SH-SY5Y (cell line): ENCODE data around the gene SMCR8.

Source experiments
- GATA2 ChIP-seq: IDR thresholded peaks from 2 replicates; pipeline ENCODE4 v1.6.1; 2011; ENCODE audit warnings: mild to moderate bottlenecking, low read depth, low read length
- GATA3 ChIP-seq: IDR thresholded peaks from 2 replicates; pipeline ENCODE4 v1.6.1; 2011; ENCODE audit warnings: low read depth, mild to moderate bottlenecking, low read length, moderate library complexity

SMCR8 gene

GRCh38 chr17:18326039-18326438, 10.9 kb downstream of the SMCR8 start:
- no peak for TF ChIP-seq GATA3
- TF ChIP-seq GATA2, result no peak

GRCh38 chr17:18326572-18326971, 11.5 kb downstream of the SMCR8 start:
- TF ChIP-seq GATA3, result no peak

DNA sequence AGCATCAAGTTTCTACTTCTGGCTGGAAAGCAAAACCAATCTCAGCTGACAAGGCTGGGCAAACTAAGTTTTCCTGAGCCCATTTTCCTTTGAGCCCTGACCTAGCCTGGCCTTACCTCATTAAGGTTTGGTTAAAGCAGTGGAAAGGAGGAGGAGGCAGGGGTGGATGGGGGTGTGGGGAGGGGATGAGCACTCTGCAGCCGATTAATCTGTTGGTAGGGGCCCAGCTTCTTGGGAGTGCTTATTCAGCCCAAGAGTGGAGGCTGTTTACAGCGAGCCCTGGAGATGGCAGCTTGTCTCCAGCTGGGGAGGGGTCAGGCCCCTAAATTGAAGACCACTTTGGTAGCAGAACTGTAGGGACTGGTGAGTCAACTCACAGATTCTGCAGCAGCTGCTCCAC, 12.0 kb downstream of the SMCR8 start:
- no peak for TF ChIP-seq GATA2
- no peak for TF ChIP-seq GATA3

- TF ChIP-seq GATA2 (no peak), GATA3 (no peak)
Observed at GRCh38 chr17:18327556-18327955, 12.5 kb downstream of the SMCR8 start.

GRCh38 chr17:18328643-18329204, 13.6 kb downstream of the SMCR8 start:
- TF ChIP-seq GATA3 (no peak), GATA2 (no peak)

DNA sequence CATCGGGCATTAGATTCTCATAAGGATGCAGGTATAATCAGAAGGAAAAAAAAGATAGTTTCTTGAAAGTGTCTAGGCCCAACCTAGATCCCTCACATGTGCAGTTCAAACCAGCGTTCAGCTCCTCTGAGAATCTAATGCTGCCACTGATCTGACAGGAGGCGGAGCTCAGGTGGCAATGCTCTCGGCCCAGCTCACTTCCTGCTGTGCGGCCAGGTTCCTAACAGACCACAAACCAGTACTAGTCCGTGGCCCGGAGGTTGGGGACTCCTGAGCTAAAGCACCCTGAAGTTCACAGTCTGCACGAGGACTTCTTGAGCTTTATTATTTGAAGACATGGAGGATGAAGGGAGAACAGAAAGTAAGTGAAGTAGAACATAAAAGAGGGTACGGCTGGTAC, 16.8 kb downstream of the SMCR8 start:
- TF ChIP-seq GATA3, result no peak
- no peak for TF ChIP-seq GATA2

DNA sequence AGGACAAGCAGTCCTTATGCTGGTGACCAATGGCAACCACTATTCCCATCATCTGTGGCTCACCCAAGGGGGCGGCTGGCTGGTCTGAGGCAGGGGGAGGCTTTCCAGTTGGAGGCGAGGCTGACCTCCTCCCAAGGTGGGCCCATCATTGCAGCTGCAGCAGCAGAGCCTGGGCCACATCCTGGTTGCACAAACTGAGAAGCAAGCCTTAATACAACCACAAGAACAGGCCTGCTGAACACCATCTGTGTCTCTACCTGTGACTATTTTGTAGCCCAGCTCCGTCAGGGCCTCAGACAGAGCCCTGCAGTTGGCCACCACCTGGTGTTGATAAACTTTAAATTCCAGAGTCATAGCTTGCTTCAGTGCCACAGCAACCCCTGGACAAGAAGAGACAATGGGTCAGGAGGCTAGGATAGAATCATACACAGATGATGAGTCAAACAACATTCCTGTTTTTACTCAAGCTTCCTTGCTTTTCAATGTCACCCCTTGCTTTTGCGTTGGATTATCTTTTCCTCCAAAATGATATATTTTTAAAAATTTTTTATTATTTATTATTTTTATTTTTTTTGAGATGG, 17.9 kb downstream of the SMCR8 start:
- TF ChIP-seq GATA3, result no peak
- no peak for TF ChIP-seq GATA2

- TF ChIP-seq GATA2, result no peak
- TF ChIP-seq GATA3, result no peak
Observed at GRCh38 chr17:18339933-18340332, 24.8 kb downstream of the SMCR8 start.

- TF ChIP-seq GATA2 (no peak), GATA3 (no peak)
Observed at GRCh38 chr17:18344021-18344420, 28.9 kb downstream of the SMCR8 start.

- TF ChIP-seq GATA2, result no peak
- TF ChIP-seq GATA3, result no peak
Observed at GRCh38 chr17:18353541-18353940, 38.4 kb downstream of the SMCR8 start.

DNA sequence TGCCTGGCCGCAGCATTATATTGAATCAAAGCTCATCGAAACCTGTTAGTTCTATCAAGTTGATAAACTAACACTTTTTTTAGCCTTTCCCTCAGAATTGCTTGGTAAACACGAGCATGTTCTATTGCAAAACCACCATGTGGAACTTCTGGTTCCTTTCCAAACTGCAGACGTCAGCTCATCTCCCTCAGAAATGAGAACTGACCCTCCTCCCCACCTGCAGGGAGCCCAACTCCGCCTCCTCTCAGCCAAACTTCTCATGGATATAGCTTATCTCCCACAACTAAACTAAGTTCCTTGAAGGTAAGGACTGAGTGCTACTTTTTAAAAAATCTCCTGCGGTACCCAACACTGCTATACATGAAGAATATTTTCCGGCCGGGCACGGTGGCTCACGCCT, 41.5 kb downstream of the SMCR8 start:
- TF ChIP-seq GATA2 (no peak), GATA3 (no peak)

DNA sequence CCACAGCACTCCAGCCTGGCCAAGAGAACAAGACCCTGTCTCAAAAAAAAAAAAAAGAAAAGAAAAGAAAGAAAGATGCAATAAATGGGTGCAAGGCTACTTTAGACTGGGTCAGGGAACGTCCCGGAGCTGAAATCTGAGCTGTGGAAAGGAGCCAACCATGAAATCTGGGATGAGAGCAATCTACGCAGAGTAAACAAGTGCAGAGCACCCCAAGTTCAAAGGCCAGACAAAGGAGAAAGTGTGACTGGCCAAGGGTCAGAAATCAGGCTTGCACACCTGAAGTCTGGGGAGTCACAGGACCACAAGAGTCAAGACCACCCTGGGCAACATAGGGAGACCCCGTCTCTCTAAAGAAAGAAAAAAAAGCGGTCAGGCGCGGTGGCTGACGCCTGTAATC, 45.4 kb downstream of the SMCR8 start:
- TF ChIP-seq GATA2 (no peak), GATA3 (no peak)

DNA sequence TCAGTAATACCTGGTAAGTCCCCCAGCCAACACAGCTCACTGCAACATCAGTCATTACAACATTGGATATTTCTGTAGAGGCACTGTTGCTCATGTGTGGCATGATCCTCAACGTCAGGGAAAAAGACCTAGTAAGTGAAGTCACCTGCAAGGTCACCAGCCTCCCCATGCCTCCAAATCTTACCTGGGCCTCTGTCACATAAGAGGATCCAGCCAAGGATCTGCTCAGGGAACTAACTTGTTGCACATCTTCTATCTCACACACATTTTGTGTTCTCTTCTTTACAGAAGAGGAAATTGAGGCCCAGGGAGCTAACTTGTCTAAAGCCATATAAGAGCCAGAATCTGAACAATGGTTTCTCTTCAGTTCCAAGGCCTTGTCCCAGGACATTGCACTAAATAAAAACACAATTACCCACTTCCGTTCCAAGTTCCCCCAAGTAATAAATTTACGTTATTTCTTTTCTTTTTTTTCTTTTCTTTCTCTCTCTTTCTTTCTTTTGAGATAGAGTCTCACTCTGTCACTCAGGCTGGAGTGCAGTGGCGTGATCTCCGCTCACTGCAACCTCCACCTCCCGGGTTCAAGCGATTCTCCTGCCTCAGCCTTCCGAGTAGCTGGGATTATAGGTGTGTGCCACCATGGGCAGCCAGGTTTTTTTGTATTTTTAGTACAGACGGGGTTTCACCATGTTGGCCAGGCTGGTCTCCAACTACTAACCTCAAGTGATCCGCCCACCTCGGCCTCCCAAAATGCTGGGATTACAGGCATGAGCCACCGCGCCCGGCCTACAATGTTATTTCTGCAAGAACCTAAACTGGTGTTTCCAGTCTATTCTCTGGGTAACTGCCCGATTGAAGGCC, 47.0 kb downstream of the SMCR8 start:
- no peak for TF ChIP-seq GATA3
- TF ChIP-seq GATA2, result no peak

GRCh38 chr17:18362698-18363100, 47.6 kb downstream of the SMCR8 start:
- TF ChIP-seq GATA2 (no peak), GATA3 (no peak)

DNA sequence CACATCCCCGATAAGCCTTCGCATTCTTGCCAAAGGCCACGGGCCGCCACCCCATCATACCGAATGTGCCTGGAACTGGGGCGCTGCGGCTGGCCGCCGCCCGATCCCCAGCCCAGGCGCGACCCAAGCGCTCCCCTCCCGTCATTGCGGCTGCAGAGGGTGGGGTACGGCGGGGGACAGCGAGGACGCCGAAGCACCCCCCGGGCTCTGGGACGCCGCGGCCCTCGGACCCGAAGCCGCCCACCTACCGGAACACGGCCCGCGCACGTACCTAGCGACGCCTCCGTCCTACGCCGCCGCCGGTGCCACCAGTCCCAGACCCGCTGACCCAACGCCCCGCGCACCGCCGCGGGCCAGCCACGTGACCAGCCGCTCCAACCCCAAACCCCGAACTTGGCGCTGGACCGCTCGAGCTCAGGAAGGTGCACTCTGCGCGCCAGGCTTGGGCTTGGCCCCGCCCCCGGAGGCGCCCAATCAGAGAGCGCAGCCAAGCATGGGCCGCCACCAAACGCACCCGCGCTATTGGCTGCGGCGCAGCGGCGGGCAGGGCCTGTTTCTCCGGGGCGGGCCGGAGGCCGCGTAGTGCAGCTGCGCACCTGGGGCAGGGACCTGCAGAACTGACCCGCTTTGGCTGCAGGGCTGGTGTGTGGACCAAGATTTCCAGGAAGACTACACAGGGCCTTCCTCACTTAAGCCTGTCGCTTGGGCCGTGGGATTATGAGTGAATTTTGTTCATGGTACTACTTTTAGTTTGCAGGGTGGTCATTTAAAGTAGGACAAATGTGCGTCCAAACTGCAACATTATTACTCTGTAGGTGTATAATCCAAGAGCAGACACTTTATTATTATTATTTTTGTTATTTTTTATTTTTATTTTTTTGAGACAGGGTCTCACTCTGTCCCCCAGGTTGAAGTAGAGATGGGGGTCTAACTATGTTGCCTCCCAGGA, 48.3 kb downstream of the SMCR8 start, which contains the start of gene SHMT1:
Gene SHMT1 (minus strand): TSS at position 450 of the 949 bp plus-strand sequence. CDS start 7,569 bp downstream, outside the sequence.
- TF ChIP-seq GATA3 (no peak), GATA2 (no peak)
